ENCODE data around the gene GP1BA.
"Not testable (repeated sequence)": the region's sequence is repeated elsewhere in the genome, so short reads cannot be mapped to it uniquely, and the experiment has no call there.

The GP1BA gene

DNA sequence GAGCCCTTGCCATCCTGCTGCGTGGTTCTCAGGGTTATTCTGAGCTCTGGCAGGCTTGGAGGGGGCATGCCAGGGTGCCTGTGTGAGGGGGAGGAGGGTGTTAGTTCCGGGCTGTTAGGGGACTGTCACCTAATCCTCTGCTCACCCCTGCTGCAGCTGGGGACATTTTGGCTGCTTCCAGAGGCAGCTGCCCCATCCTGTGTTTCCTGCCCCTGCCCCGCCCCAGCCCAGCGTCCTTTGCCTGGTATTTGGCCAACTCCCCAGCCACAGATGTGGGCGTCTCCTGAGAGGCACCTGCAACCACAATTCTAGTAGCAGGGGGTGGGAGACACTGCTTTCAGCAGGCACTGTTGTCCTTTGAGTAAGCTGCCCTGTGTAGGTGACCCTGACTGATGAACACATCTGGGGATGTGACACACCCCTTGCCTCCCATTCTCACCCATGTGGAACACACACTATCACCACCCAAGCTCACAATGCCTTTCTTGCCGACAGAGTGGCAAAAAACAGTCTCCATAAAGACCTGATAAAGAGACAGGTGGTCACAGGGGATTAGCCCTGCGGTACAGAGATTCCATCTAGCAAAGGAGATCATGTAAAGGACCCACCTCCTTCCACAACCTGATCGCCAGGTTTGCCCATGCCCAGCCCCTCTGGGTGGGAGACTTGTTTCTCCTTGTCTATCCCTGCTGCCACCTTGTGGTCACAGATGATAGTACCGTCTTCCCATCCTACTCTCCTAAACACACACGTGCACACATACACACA is 28.8 kb upstream of the GP1BA start, which contains the start of gene CHRNE:
Gene CHRNE (minus strand): TSS at position 48 of the 768 bp plus-strand sequence. CDS start 35 bp downstream, at position 13.
- Histone ChIP-seq H3K4me1 (no peaks in the 10 kb centered on the region), H3K4me3 (ENCODE audit: low read depth, low read length) (no peak within 1 kb of the TSS), H3K9me3 (no peaks in the 10 kb centered on the region), H3K27me3 (no peaks in the 10 kb centered on the region), H3K36me3 (no peaks in the 10 kb centered on the region)
- TF ChIP-seq, protein P1, sequence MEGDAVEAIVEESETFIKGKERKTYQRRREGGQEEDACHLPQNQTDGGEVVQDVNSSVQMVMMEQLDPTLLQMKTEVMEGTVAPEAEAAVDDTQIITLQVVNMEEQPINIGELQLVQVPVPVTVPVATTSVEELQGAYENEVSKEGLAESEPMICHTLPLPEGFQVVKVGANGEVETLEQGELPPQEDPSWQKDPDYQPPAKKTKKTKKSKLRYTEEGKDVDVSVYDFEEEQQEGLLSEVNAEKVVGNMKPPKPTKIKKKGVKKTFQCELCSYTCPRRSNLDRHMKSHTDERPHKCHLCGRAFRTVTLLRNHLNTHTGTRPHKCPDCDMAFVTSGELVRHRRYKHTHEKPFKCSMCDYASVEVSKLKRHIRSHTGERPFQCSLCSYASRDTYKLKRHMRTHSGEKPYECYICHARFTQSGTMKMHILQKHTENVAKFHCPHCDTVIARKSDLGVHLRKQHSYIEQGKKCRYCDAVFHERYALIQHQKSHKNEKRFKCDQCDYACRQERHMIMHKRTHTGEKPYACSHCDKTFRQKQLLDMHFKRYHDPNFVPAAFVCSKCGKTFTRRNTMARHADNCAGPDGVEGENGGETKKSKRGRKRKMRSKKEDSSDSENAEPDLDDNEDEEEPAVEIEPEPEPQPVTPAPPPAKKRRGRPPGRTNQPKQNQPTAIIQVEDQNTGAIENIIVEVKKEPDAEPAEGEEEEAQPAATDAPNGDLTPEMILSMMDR (IDR thresholded peaks at IDR 0.05; ENCODE audit: low read depth, low read length), result peak; percentile 61
- peak; percentile 68 for DNase-seq

GRCh38 chr17:4906642-4907041 is 25.4 kb upstream of the GP1BA start:
- H3K9me3 ChIP-seq; H3K27me3 ChIP-seq; H3K4me3 ChIP-seq (ENCODE audit: low read depth, low read length); H3K36me3 ChIP-seq; DNase-seq; H3K4me1 ChIP-seq: not testable (repeated sequence)

DNA sequence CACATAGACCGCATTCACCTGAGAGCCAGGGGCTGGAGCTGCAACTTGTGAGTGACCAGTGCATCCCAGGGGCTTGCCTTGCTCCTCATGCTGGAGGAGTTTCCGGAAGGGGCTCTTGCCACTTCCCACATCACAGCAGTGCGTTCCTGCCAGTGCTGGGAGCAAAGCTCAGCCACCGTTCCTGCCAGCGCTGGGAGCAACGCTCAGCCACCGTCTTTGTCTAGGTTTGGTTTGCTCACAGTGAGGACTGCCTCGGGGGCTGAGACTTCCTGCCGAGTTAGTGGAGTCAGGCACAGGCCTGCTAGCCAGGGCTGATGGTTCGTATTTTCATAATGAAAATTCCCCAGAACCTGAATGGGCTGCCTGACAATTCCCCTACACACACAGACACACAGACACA is 23.8 kb upstream of the GP1BA start:
- Histone ChIP-seq H3K9me3 (no peaks in the 10 kb centered on the region), H3K4me3 (ENCODE audit: low read depth, low read length) (no peak overlapping the region), H3K27me3 (no peaks in the 10 kb centered on the region), H3K4me1 (no peaks in the 10 kb centered on the region), H3K36me3 (no peaks in the 10 kb centered on the region)
- TF ChIP-seq, protein P1 (IDR thresholded peaks at IDR 0.05; ENCODE audit: low read depth, low read length), result no peak
- no peak for DNase-seq

DNA sequence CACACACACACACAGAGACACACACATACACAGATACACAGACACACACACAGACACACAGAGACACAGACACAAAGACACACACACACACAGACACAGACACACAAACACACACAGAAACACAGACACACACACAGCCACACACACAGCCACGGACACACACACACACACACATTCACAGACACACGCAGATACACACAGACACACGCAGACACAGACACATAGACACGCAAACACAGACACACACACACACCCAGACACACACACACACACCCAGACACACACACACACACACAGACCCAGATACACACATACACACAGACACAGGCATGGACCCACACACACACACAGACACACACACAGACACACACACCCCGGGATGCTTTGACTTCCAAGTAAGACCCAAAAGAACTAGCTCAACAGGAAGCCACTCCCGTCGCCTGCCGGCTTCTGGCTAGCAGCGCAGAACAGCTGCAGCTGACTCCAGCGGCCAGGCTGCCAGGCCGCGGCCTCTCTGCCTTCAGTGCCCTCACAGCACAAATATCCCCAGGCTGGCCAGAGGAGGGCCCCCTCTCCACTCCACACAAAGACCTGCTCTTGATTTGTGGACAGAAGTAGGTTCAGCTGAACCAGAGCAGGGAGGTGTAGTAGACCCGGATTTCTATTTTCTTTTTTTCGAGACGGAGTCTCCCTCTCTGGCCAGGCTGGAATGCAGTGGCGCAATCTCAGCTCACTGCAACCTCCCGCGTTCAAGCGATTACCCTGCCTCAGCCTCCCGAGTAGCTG is 23.2 kb upstream of the GP1BA start:
- DNase-seq, result peak; percentile 85
- Histone ChIP-seq H3K27me3 (no peaks in the 10 kb centered on the region), H3K36me3 (no peaks in the 10 kb centered on the region), H3K4me1 (no peaks in the 10 kb centered on the region), H3K9me3 (no peaks in the 10 kb centered on the region), H3K4me3 (ENCODE audit: low read depth, low read length) (no peak overlapping the region)
- TF ChIP-seq, protein P1 (IDR thresholded peaks at IDR 0.05; ENCODE audit: low read depth, low read length), result peak; percentile 71

DNA sequence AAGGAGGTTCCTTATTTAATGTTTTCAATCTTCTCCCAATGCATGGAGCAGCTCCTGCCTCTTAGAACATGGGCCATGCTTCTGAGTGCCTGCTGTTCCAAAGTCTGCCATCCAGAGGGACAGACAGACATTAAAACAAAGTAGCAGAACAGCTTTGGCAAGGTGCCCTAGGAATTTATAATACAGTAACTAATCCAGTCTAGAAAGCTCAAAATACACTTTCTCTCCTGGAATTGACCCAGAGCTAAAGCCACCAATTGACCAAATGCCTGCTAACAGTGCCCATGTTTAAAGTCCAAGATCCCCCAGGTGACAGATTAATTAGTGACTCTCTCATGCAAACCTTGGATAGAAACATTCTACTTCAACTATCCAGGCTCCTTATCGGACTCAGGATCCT is 18.1 kb upstream of the GP1BA start:
- Histone ChIP-seq H3K36me3 (no peaks in the 10 kb centered on the region), H3K4me1 (no peaks in the 10 kb centered on the region), H3K4me3 (ENCODE audit: low read depth, low read length) (no peak overlapping the region), H3K27me3 (no peaks in the 10 kb centered on the region), H3K9me3 (no peaks in the 10 kb centered on the region)
- TF ChIP-seq, protein P1 (IDR thresholded peaks at IDR 0.05; ENCODE audit: low read depth, low read length), result no peak
- DNase-seq, result no peak

DNA sequence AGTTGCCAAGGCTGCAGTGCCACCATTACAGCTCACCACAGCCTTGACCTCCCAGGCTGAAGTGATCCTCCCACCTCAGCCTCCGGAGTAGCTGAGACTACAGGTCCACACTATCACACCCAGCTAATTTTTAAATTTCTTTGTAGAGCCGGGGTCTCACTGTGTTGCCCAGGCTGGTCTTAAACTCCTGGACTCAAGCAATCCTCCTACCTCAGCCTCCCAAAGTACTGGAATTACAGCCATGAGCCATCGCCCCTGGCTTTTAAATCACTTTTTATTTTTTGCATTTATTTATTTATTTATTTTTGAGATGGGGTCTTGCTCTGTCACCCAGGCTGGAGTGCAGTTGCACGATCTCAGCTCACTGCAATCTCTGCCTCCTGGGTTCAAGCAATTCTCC is 17.5 kb upstream of the GP1BA start:
- not testable (repeated sequence) for H3K36me3 ChIP-seq; H3K27me3 ChIP-seq; H3K4me1 ChIP-seq; DNase-seq; H3K9me3 ChIP-seq; H3K4me3 ChIP-seq (ENCODE audit: low read depth, low read length)

GRCh38 chr17:4919511-4920047 is 12.5 kb upstream of the GP1BA start:
- Histone ChIP-seq H3K4me3 (ENCODE audit: low read depth, low read length) (no peak overlapping the region), H3K9me3 (no peaks in the 10 kb centered on the region), H3K27me3 (no peaks in the 10 kb centered on the region), H3K36me3 (no peaks in the 10 kb centered on the region), H3K4me1 (no peaks in the 10 kb centered on the region)
- DNase-seq, result no peak
- TF ChIP-seq, protein P1 (IDR thresholded peaks at IDR 0.05; ENCODE audit: low read depth, low read length), result no peak

All from BE2C (cell line).